ENCODE data around the gene CALHM4. TPM values are rescaled to one million over a fixed set of nuclear protein-coding genes. Genes with fewer than 3 reads are reported as not detected.
A peak's percentile ranks its signal among the peaks of the same experiment; 100 is the strongest.

CALHM4 gene
- total and polyA plus RNA-seq, 2 experiments from 2014 or later, result not detected

GRCh38 chr6:116508527-116508926 lies 45.0 kb upstream of the CALHM4 start (continued):
- TF ChIP-seq ZNF331 (CRISPR knock-in tag; IDR thresholded peaks at IDR 0.05; ENCODE audit: low read depth), result no peak

DNA sequence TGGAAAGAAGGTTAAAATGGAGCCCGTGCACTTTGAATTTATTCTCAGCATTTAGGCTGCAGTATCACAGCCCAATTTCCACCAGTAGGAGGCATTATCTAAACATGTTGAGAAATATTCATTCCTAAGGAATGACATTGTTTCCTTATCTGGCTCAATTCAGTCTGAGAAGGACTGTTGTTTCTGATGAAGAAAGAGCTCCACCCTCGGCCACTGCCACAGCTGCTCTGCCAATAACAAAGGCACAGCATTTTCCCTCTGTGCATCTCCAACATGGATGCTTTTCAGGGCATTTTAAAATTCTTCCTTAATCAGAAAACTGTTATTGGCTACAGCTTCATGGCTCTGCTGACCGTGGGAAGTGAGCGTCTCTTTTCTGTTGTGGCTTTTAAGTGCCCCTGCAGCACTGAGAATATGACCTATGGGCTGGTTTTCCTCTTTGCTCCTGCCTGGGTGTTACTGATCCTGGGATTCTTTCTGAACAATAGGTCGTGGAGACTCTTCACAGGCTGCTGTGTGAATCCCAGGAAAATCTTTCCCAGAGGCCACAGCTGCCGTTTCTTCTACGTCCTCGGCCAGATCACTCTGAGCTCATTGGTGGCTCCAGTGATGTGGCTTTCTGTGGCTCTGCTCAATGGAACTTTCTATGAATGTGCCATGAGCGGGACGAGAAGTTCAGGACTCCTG lies 42.0 kb upstream of the CALHM4 start, which contains the start of gene CALHM5:
Gene CALHM5 (plus strand): TSS at position 216 of the 687 bp plus-strand sequence. CDS start 58 bp downstream, at position 274.
- H3K79me2 ChIP-seq (replicated peaks; ENCODE audit: insufficient read depth), result no peaks in the 10 kb centered on the region
- H3K36me3 ChIP-seq (ENCODE audit: insufficient read depth), result no peaks in the 10 kb centered on the region
- Mint-ChIP-seq H3K36me3 (ENCODE audit: low read depth) (no peaks in the 10 kb centered on the region), H3K27me3 (ENCODE audit: insufficient read depth, low read depth, poor library complexity) (peaks cover 1% of the 10 kb centered on the region), H3K4me3 (no peak within 1 kb of the TSS), H3K4me1 (peaks cover 12% of the 10 kb centered on the region; the same call in 2 of the 3 replicates), H3K27ac (peak within 1 kb of the TSS; percentile 51), H3K9me3 (peaks cover 9% of the 10 kb centered on the region; the same call in 1 of the 3 replicates)
- H2AFZ ChIP-seq, result peak within 1 kb of the TSS; percentile 2
- no peaks in the 10 kb centered on the region for H3F3A ChIP-seq (replicated peaks; ENCODE audit: low read depth)
- ATAC-seq (peak; percentile 92), DNase-seq (ENCODE audit: low spot score) (peak; percentile 85)
- H3K9me2 ChIP-seq (ENCODE audit: insufficient read depth), result no peaks in the 10 kb centered on the region
- no peak within 1 kb of the TSS for H3K4me3 ChIP-seq
- no peaks in the 10 kb centered on the region for H4K20me1 ChIP-seq (replicated peaks; ENCODE audit: insufficient read depth)
- peak; percentile 65 to 79 for TF ChIP-seq CTCF (conservative IDR thresholded peaks at IDR 0.05; ENCODE audit: low read depth in 2 of 2)
- TF ChIP-seq STAT1 (IDR thresholded peaks at IDR 0.05; ENCODE audit: unreplicated experiment), result no peak
- H3K4me2 ChIP-seq, result no peak within 1 kb of the TSS
- H3K4me1 ChIP-seq (ENCODE audit: insufficient read depth), result no peaks in the 10 kb centered on the region
- peak within 1 kb of the TSS; percentile 2; the same call in 1 of the 2 replicates for H3K27ac ChIP-seq (ENCODE audit: low read depth)
- H3K27me3 ChIP-seq (ENCODE audit: insufficient read depth), result no peaks in the 10 kb centered on the region

DNA sequence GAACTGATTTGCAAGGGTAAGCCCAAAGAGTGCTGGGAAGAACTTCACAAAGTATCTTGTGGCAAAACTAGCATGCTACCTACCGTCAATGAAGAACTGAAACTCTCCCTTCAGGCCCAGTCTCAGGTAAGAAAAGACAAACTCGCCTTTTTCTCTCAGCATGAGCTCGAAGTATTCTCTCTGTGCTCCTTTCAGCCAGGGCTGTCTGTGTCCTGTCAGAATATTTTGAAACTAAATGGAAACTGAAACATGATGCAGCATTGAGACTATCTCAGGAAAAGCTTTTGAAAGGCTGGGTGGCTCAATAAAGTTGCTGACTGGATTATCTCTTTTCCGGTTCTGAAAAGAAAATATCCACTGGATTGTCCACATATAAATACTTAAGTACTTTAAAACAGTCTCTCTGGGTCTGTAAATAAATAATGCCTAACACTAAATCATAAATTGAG lies 41.4 kb upstream of the CALHM4 start:
- Mint-ChIP-seq H3K9me3 (peaks cover 9% of the 10 kb centered on the region; the same call in 1 of the 3 replicates), H3K4me3 (no peak overlapping the region), H3K27ac (no peak overlapping the region), H3K36me3 (ENCODE audit: low read depth) (no peaks in the 10 kb centered on the region), H3K27me3 (ENCODE audit: insufficient read depth, low read depth, poor library complexity) (peaks cover 1% of the 10 kb centered on the region), H3K4me1 (peaks cover 12% of the 10 kb centered on the region; the same call in 2 of the 3 replicates)
- no peaks in the 10 kb centered on the region for H3F3A ChIP-seq (replicated peaks; ENCODE audit: low read depth)
- H4K20me1 ChIP-seq (replicated peaks; ENCODE audit: insufficient read depth), result no peaks in the 10 kb centered on the region
- H2AFZ ChIP-seq, result peak overlapping the region; percentile 2
- H3K36me3 ChIP-seq (ENCODE audit: insufficient read depth), result no peaks in the 10 kb centered on the region
- H3K27me3 ChIP-seq (ENCODE audit: insufficient read depth), result no peaks in the 10 kb centered on the region
- H3K4me3 ChIP-seq, result no peak overlapping the region
- H3K27ac ChIP-seq (ENCODE audit: low read depth), result peak overlapping the region; percentile 2; the same call in 1 of the 2 replicates
- no peak for DNase-seq (ENCODE audit: low spot score)
- peak; percentile 25; the same call in 2 of the 3 replicates for ATAC-seq
- no peaks in the 10 kb centered on the region for H3K9me2 ChIP-seq (ENCODE audit: insufficient read depth)
- no peaks in the 10 kb centered on the region for H3K4me1 ChIP-seq (ENCODE audit: insufficient read depth)
- H3K79me2 ChIP-seq (replicated peaks; ENCODE audit: insufficient read depth), result no peaks in the 10 kb centered on the region
- no peak overlapping the region for H3K4me2 ChIP-seq
- no peak for TF ChIP-seq NANOG (IDR thresholded peaks at IDR 0.05; ENCODE audit: borderline replicate concordance)
- TF ChIP-seq EZH2phosphoT487 (IDR thresholded peaks at IDR 0.05; ENCODE audit: unreplicated experiment), result no peak
- no peak for TF ChIP-seq ZNF331 (CRISPR knock-in tag; IDR thresholded peaks at IDR 0.05; ENCODE audit: low read depth)
- TF ChIP-seq JUNB (IDR thresholded peaks at IDR 0.05; ENCODE audit: unreplicated experiment), result no peak
- TF ChIP-seq, protein P1, sequence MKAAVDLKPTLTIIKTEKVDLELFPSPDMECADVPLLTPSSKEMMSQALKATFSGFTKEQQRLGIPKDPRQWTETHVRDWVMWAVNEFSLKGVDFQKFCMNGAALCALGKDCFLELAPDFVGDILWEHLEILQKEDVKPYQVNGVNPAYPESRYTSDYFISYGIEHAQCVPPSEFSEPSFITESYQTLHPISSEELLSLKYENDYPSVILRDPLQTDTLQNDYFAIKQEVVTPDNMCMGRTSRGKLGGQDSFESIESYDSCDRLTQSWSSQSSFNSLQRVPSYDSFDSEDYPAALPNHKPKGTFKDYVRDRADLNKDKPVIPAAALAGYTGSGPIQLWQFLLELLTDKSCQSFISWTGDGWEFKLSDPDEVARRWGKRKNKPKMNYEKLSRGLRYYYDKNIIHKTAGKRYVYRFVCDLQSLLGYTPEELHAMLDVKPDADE (IDR thresholded peaks at IDR 0.05), result no peak
- TF ChIP-seq EZH2 (IDR thresholded peaks at IDR 0.05; ENCODE audit: low read depth, unreplicated experiment), result no peak
- TF ChIP-seq REST (IDR thresholded peaks at IDR 0.05; ENCODE audit: unreplicated experiment), result no peak
- TF ChIP-seq STAT1 (IDR thresholded peaks at IDR 0.05; ENCODE audit: unreplicated experiment), result no peak

Measured in GM23338 (cell line).